ENCODE data around the gene PCARE.

Gene PCARE

GRCh38 chr2:29032189-29032588, 42.1 kb downstream of the PCARE start:
- no peak for DNase-seq

- no peak for DNase-seq
Measured at GRCh38 chr2:29031046-29031445, 43.3 kb downstream of the PCARE start.

- no peak for DNase-seq
Measured at GRCh38 chr2:29025711-29026110, 48.6 kb downstream of the PCARE start.

- no peak for DNase-seq
Measured at GRCh38 chr2:29024882-29025430, 49.4 kb downstream of the PCARE start.

GRCh38 chr2:29023188-29023587, 51.1 kb downstream of the PCARE start:
- DNase-seq: no peak

- DNase-seq: no peak
Measured at GRCh38 chr2:29022679-29023078, 51.6 kb downstream of the PCARE start.

GRCh38 chr2:29021886-29022285, 52.4 kb downstream of the PCARE start:
- DNase-seq: no peak

- DNase-seq: peak; percentile 32 to 38
Measured at GRCh38 chr2:29017716-29018435, 56.4 kb downstream of the PCARE start.

GRCh38 chr2:29016504-29016903, 57.8 kb downstream of the PCARE start:
- peak in 1 of 2 donors; percentile 35 for DNase-seq

- no peak for DNase-seq
Measured at GRCh38 chr2:29015701-29016470, 58.4 kb downstream of the PCARE start.

- peak; percentile 41 to 50 for DNase-seq
Measured at GRCh38 chr2:29014811-29015421, 59.4 kb downstream of the PCARE start.

GRCh38 chr2:29014331-29014730, 60.0 kb downstream of the PCARE start:
- no peak for DNase-seq

- DNase-seq: peak in 1 of 2 donors; percentile 30
Measured at GRCh38 chr2:29013057-29013780, 61.1 kb downstream of the PCARE start.

GRCh38 chr2:29012211-29012681, 62.1 kb downstream of the PCARE start:
- DNase-seq: no peak
